ENCODE data around the gene MAPKAPK3.

The MAPKAPK3 gene

GRCh38 chr3:50609763-50610085, 7.2 kb upstream of the MAPKAPK3 start:
- DNase-seq, result no peak

- peak; percentile 43 for DNase-seq
Measured at GRCh38 chr3:50610181-50610971, 6.6 kb upstream of the MAPKAPK3 start.

GRCh38 chr3:50610992-50611463, 5.9 kb upstream of the MAPKAPK3 start:
- peak; percentile 41 for DNase-seq

GRCh38 chr3:50611464-50612233, 5.3 kb upstream of the MAPKAPK3 start, which contains the start of gene CISH:
Gene CISH (minus strand): TSS chr3:50611774. CDS start chr3:50611650, 124 bp downstream.
- DNase-seq, result peak; percentile 95

GRCh38 chr3:50612234-50612882, 4.6 kb upstream of the MAPKAPK3 start:
- no peak for DNase-seq

- no peak for DNase-seq
Measured at GRCh38 chr3:50612970-50613846, 3.7 kb upstream of the MAPKAPK3 start.

- no peak for DNase-seq
Measured at GRCh38 chr3:50615190-50615589, 1.8 kb upstream of the MAPKAPK3 start.

GRCh38 chr3:50616003-50616769, 765 bp upstream of the MAPKAPK3 start:
- peak; percentile 82 for DNase-seq

- peak; percentile 92 for DNase-seq
Measured at GRCh38 chr3:50616770-50617095, 218 bp upstream of the MAPKAPK3 start.

- DNase-seq, result no peak
Measured at GRCh38 chr3:50617911-50618481, 1.0 kb downstream of the MAPKAPK3 start.

- DNase-seq, result no peak
Measured at GRCh38 chr3:50620420-50620819, 3.5 kb downstream of the MAPKAPK3 start.

GRCh38 chr3:50620820-50621219, 3.9 kb downstream of the MAPKAPK3 start:
- no peak for DNase-seq

- no peak for DNase-seq
Measured at GRCh38 chr3:50622881-50623280, 5.9 kb downstream of the MAPKAPK3 start.

GRCh38 chr3:50623840-50624474, 7.0 kb downstream of the MAPKAPK3 start:
- peak; percentile 41 for DNase-seq

GRCh38 chr3:50624634-50625033, 7.7 kb downstream of the MAPKAPK3 start:
- DNase-seq, result no peak

GRCh38 chr3:50625231-50626182, 8.6 kb downstream of the MAPKAPK3 start:
- no peak for DNase-seq

GRCh38 chr3:50626401-50626800, 9.4 kb downstream of the MAPKAPK3 start:
- no peak for DNase-seq

GRCh38 chr3:50627407-50628051, 10.6 kb downstream of the MAPKAPK3 start:
- DNase-seq, result no peak

GRCh38 chr3:50628601-50629000, 11.7 kb downstream of the MAPKAPK3 start:
- DNase-seq, result no peak
